IPS-NIHi11 (cell line): ENCODE data around the gene DLGAP3.
"Not testable (repeated sequence)": the region's sequence is repeated elsewhere in the genome, so short reads cannot be mapped to it uniquely, and the experiment has no call there.

ENCODE experiments used
- DNase-seq: peaks from one replicate; pipeline ENCODE4 v3.0.0; 2012; ENCODE audit warnings: mixed read lengths, low spot score

DLGAP3 gene

DNA sequence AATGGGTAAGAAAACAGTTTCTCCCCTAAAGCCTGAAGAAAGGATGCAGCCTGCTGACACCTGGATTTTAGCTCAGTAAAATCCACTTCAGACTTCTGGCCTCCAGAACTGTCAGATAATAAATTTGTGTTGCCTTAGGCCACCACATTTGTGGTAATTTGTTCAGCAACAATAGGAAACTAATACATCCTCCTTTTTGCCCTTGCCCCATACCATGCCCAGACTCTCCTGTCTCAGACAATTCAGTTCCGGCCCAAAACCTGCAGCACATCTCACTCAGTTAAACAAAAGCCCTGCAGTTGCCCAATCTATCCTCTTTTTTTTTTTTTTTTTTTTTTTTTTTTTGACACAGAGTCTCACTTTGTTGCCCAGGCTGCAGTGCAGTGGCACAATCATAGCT lies 95.7 kb downstream of the DLGAP3 start:
- DNase-seq = no peak

GRCh38 chr1:34831721-34832246 lies 97.7 kb downstream of the DLGAP3 start:
- no peak for DNase-seq

- no peak for DNase-seq
These were observed 100.2 kb downstream of the DLGAP3 start for GRCh38 chr1:34829250-34829649.

GRCh38 chr1:34828611-34829010 lies 100.8 kb downstream of the DLGAP3 start:
- no peak for DNase-seq

- no peak for DNase-seq
These were observed 102.0 kb downstream of the DLGAP3 start for GRCh38 chr1:34827341-34827941.

GRCh38 chr1:34825455-34826091 lies 103.9 kb downstream of the DLGAP3 start:
- DNase-seq = no peak

DNA sequence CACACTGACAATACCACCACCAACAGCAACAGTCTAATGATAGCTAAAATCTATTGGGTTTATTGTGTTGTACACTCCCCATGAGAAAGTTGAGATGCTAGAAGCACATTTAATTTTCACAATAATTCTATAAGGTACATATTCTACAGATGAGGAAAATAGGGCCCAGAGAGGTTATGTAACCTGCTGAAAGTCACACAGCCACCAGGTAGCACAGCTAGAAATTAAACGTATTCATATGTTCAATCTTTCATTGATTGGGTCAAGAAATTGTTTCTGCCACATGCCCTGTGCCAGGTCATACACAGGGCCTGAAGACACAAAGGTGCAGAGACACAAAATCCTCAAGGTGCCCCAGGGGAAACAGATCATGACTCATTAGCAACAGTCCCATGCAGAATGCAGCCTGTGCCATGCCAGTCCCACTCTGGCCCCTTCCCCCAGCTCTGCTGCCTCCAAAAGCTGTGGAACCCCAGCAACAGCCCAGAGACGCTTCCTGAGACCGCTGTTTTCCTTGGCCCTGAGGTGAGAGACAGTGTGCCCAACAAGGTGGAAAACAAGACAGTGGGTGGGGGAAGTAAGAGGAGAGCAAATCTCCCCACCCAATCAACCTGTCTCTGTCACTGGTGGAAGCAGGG lies 104.5 kb downstream of the DLGAP3 start:
- DNase-seq = no peak

GRCh38 chr1:34822202-34822601 lies 107.2 kb downstream of the DLGAP3 start:
- DNase-seq = no peak

DNA sequence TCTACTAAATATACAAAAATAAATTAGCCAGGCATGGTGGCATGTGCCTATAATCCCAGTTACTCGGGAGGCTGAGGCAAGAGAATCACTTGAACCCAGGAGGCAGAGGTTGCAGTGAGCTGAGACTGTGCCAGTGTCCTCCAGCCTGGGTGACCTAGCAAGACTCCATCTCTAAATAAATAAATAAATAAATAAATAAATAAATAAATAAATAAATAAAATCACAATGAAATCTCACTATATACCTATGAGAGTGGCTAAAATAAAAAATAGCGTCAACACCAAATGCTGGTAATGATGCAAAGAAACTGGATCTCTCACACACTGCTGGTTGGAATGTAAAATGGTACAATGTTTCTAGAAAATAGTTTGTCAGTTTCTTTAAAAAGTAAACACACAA lies 110.6 kb downstream of the DLGAP3 start:
- DNase-seq = not testable (repeated sequence)

GRCh38 chr1:34816778-34817177 lies 112.7 kb downstream of the DLGAP3 start:
- no peak for DNase-seq

GRCh38 chr1:34816332-34816731 lies 113.1 kb downstream of the DLGAP3 start:
- DNase-seq = no peak
